Measurements from ENCODE around the gene L2HGDH.

The L2HGDH gene

DNA sequence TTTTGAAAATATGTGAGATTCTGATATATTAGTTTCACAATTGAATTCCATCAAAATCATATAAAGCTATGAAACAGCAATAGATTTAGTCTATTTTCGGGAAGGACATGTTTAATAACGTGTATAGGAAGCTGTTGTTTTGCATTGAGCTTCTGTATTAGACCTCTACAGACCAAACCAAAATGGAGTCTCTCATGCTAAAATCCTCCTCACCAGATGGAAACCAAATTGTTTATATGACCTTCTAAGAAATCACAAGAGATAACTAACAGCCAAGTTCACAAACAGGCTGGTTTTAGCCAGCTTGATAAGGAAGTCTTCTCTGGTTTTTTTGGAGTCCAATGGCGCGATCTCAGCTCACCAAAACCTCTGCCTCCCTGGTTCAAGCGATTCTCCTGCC, 23.9 kb downstream of the L2HGDH start:
- H3K9me2 ChIP-seq (ENCODE audit: low read depth, low read length) = no peaks in the 10 kb centered on the region
- no peaks in the 10 kb centered on the region for H3K79me2 ChIP-seq (ENCODE audit: insufficient read depth, low read length)
- H3K27ac ChIP-seq (ENCODE audit: low read depth, low read length, poor library complexity, severe bottlenecking) = no peak overlapping the region
- H3K27me3 ChIP-seq (ENCODE audit: insufficient read depth, low read length) = no peaks in the 10 kb centered on the region
- no peaks in the 10 kb centered on the region for H4K20me1 ChIP-seq (ENCODE audit: insufficient read depth, low read length)
- TF ChIP-seq EZH2 (IDR thresholded peaks at IDR 0.05; ENCODE audit: borderline replicate concordance, low read length) = no peak
- TF ChIP-seq, protein P1, sequence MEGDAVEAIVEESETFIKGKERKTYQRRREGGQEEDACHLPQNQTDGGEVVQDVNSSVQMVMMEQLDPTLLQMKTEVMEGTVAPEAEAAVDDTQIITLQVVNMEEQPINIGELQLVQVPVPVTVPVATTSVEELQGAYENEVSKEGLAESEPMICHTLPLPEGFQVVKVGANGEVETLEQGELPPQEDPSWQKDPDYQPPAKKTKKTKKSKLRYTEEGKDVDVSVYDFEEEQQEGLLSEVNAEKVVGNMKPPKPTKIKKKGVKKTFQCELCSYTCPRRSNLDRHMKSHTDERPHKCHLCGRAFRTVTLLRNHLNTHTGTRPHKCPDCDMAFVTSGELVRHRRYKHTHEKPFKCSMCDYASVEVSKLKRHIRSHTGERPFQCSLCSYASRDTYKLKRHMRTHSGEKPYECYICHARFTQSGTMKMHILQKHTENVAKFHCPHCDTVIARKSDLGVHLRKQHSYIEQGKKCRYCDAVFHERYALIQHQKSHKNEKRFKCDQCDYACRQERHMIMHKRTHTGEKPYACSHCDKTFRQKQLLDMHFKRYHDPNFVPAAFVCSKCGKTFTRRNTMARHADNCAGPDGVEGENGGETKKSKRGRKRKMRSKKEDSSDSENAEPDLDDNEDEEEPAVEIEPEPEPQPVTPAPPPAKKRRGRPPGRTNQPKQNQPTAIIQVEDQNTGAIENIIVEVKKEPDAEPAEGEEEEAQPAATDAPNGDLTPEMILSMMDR (IDR thresholded peaks at IDR 0.05; ENCODE audit: low read length) = no peak
- no peak overlapping the region for H3K9ac ChIP-seq (ENCODE audit: low read length)
- no peaks in the 10 kb centered on the region for H3F3A ChIP-seq (ENCODE audit: insufficient read depth, low read length)
- H3K4me2 ChIP-seq (ENCODE audit: low read length) = no peak overlapping the region
- H3K36me3 ChIP-seq (ENCODE audit: insufficient read depth, low read length) = peaks cover 20% of the 10 kb centered on the region
- H3K4me3 ChIP-seq (ENCODE audit: low read depth, low read length, poor library complexity, severe bottlenecking) = no peak overlapping the region
- no peak overlapping the region for H2AFZ ChIP-seq (ENCODE audit: low read length)
- H3K4me1 ChIP-seq (ENCODE audit: insufficient read depth, low read length, severe bottlenecking) = no peaks in the 10 kb centered on the region
- peaks cover 3% of the 10 kb centered on the region; the same call in 1 of the 2 replicates for H3K9me3 ChIP-seq (ENCODE audit: low read length)

DNA sequence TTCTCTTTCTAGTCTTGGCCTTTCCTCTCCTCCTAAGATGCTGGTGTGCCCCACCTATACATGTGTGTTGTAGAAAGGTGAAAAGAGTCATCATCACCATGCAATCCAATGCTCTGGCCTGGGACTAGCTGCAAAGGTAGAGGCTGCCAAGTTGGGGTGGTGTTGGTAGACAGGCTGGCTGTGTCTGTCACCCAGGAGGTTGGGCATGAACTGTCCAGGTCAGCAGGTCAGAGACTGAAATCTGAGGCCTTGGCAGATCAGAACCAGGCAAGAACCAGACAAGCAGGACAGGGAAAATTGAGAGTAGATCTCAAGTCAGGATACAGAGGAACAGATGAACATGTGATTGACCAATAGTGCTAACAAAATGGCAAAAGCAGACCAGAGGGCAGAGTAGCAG, 26.2 kb downstream of the L2HGDH start:
- no peaks in the 10 kb centered on the region for H3F3A ChIP-seq (ENCODE audit: insufficient read depth, low read length)
- no peaks in the 10 kb centered on the region for H3K9me2 ChIP-seq (ENCODE audit: low read depth, low read length)
- no peak overlapping the region for H3K9ac ChIP-seq (ENCODE audit: low read length)
- no peaks in the 10 kb centered on the region for H3K79me2 ChIP-seq (ENCODE audit: insufficient read depth, low read length)
- no peak overlapping the region for H3K4me2 ChIP-seq (ENCODE audit: low read length)
- H3K36me3 ChIP-seq (ENCODE audit: insufficient read depth, low read length) = peaks cover 9% of the 10 kb centered on the region; the same call in 1 of the 2 replicates
- no peaks in the 10 kb centered on the region for H3K9me3 ChIP-seq (ENCODE audit: low read length)
- H3K4me3 ChIP-seq (ENCODE audit: low read depth, low read length, poor library complexity, severe bottlenecking) = no peak overlapping the region
- H2AFZ ChIP-seq (ENCODE audit: low read length) = no peak overlapping the region
- no peak overlapping the region for H3K27ac ChIP-seq (ENCODE audit: low read depth, low read length, poor library complexity, severe bottlenecking)
- TF ChIP-seq, protein P1 (IDR thresholded peaks at IDR 0.05; ENCODE audit: low read length) = no peak
- no peak for TF ChIP-seq EZH2 (IDR thresholded peaks at IDR 0.05; ENCODE audit: borderline replicate concordance, low read length)
- no peaks in the 10 kb centered on the region for H3K4me1 ChIP-seq (ENCODE audit: insufficient read depth, low read length, severe bottlenecking)
- no peaks in the 10 kb centered on the region for H4K20me1 ChIP-seq (ENCODE audit: insufficient read depth, low read length)
- H3K27me3 ChIP-seq (ENCODE audit: insufficient read depth, low read length) = no peaks in the 10 kb centered on the region

DNA sequence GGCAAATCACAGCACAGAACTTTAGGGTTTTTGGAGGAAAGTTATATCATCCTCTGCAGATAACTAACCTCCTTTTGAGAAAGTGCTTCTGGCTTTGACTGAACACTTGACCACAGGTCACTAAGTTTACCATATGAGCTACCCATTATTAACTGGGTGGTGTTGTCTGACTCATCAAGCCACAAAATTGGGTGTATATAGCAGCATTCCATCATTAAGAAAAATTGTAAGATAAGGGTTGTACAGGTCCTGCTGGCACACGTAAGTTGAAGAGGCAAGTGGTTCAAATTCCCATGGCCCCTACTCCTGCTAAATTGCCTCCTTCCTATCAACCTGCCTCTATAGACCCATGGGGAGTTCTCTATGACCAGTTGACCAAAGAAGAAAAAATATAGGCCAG, 39.5 kb downstream of the L2HGDH start:
- Histone ChIP-seq H3K4me3 (ENCODE audit: low read depth, low read length, poor library complexity, severe bottlenecking) (no peak overlapping the region), H2AFZ (ENCODE audit: low read length) (no peak overlapping the region), H3K9me3 (ENCODE audit: low read length) (no peaks in the 10 kb centered on the region), H3K4me1 (ENCODE audit: insufficient read depth, low read length, severe bottlenecking) (no peaks in the 10 kb centered on the region), H3F3A (ENCODE audit: insufficient read depth, low read length) (no peaks in the 10 kb centered on the region), H3K36me3 (ENCODE audit: insufficient read depth, low read length) (peaks cover 14% of the 10 kb centered on the region; the same call in 1 of the 2 replicates), H3K79me2 (ENCODE audit: insufficient read depth, low read length) (no peaks in the 10 kb centered on the region), H3K27me3 (ENCODE audit: insufficient read depth, low read length) (no peaks in the 10 kb centered on the region), H3K27ac (ENCODE audit: low read depth, low read length, poor library complexity, severe bottlenecking) (no peak overlapping the region), H3K4me2 (ENCODE audit: low read length) (no peak overlapping the region), H3K9ac (ENCODE audit: low read length) (no peak overlapping the region), H3K9me2 (ENCODE audit: low read depth, low read length) (no peaks in the 10 kb centered on the region), H4K20me1 (ENCODE audit: insufficient read depth, low read length) (no peaks in the 10 kb centered on the region)
- TF ChIP-seq, protein P1 (IDR thresholded peaks at IDR 0.05; ENCODE audit: low read length) = no peak
- TF ChIP-seq EZH2 (IDR thresholded peaks at IDR 0.05; ENCODE audit: borderline replicate concordance, low read length) = no peak

All from OCI-LY1 (cell line).